SK-N-SH treated with all-trans-retinoic acid at 6 μM for 48 hours (cell line): ENCODE results near the gene NAA60.
A peak's percentile ranks its signal among the peaks of the same experiment; 100 is the strongest.

Experiments
- ATAC-seq: fragments of 200-7000 bp; cut with Tn5 transposase; 3 replicates; pipeline ENCODE4 v1.9.1; 2020; ENCODE audit warnings: mild to moderate bottlenecking, moderate library complexity
- BACH2 ChIP-seq: fragments of 250-450 bp; sonication (Bioruptor Pico); IDR thresholded peaks from 2 replicates; pipeline ENCODE4 v1.9.0; 2021; ENCODE audit warnings: mild to moderate bottlenecking, borderline replicate concordance
- CSDC2 ChIP-seq: fragments of 250-450 bp; sonication (Bioruptor Pico); IDR thresholded peaks from 2 replicates; pipeline ENCODE4 v1.5.0; 2020; ENCODE audit warnings: mild to moderate bottlenecking, moderate library complexity
- CSRNP3 ChIP-seq: fragments of 250-450 bp; sonication (Bioruptor Pico); IDR thresholded peaks from 2 replicates; pipeline ENCODE4 v1.5.1; 2021; ENCODE audit warnings: mild to moderate bottlenecking, moderate library complexity
- ESRRG ChIP-seq: fragments of 250-450 bp; sonication (Bioruptor Pico); IDR thresholded peaks from 2 replicates; pipeline ENCODE4 v1.6.1; 2021; ENCODE audit warnings: mild to moderate bottlenecking
- GLIS3 ChIP-seq: fragments of 250-450 bp; sonication (Bioruptor Pico); IDR thresholded peaks from 2 replicates; pipeline ENCODE4 v1.5.0; 2020; ENCODE audit warnings: mild to moderate bottlenecking, moderate library complexity
- ISL1 ChIP-seq: fragments of 250-450 bp; sonication (Bioruptor Pico); IDR thresholded peaks from 2 replicates; pipeline ENCODE4 v2.1.2; 2022; ENCODE audit warnings: mild to moderate bottlenecking, moderate library complexity
- OSR1 ChIP-seq: fragments of 250-450 bp; sonication (Bioruptor Pico); IDR thresholded peaks from 2 replicates; pipeline ENCODE4 v1.8.0; 2022; ENCODE audit warnings: moderate library complexity, mild to moderate bottlenecking, inconsistent platforms
- POU6F1 ChIP-seq: fragments of 250-450 bp; sonication (Bioruptor Pico); IDR thresholded peaks from 2 replicates; pipeline ENCODE4 v1.8.0; 2021; ENCODE audit warnings: low read depth, mild to moderate bottlenecking, moderate library complexity, borderline replicate concordance
- RARB ChIP-seq: fragments of 250-450 bp; sonication (Bioruptor Pico); IDR thresholded peaks from 2 replicates; pipeline ENCODE4 v1.8.0; 2021; ENCODE audit warnings: mild to moderate bottlenecking, moderate library complexity
- SNAI2 ChIP-seq: fragments of 250-450 bp; sonication (Bioruptor Pico); IDR thresholded peaks from 2 replicates; pipeline ENCODE4 v1.5.0; 2020; ENCODE audit warnings: mild to moderate bottlenecking, moderate library complexity
- TCF4 ChIP-seq: fragments of 250-450 bp; sonication (Bioruptor Pico); IDR thresholded peaks from 2 replicates; pipeline ENCODE4 v1.8.0; 2021; ENCODE audit warnings: mild to moderate bottlenecking, moderate library complexity, borderline replicate concordance
- TOX ChIP-seq: fragments of 250-450 bp; sonication (Bioruptor Pico); IDR thresholded peaks from 2 replicates; pipeline ENCODE4 v1.8.0; 2021; ENCODE audit warnings: mild to moderate bottlenecking, moderate library complexity, borderline replicate concordance
- TSHZ2 ChIP-seq: fragments of 250-450 bp; sonication (Bioruptor Pico); IDR thresholded peaks from 2 replicates; pipeline ENCODE4 v1.5.0; 2020; ENCODE audit warnings: mild to moderate bottlenecking, moderate library complexity
- ZC3H10 ChIP-seq: fragments of 250-450 bp; sonication (Bioruptor Pico); IDR thresholded peaks from 2 replicates; pipeline ENCODE4 v1.5.1; 2021; ENCODE audit warnings: mild to moderate bottlenecking, moderate library complexity
- ZFP3 ChIP-seq: fragments of 250-450 bp; sonication (Bioruptor Pico); IDR thresholded peaks from 2 replicates; pipeline ENCODE4 v1.5.0; 2020; ENCODE audit warnings: mild to moderate bottlenecking, moderate library complexity
- ZFP30 ChIP-seq: fragments of 450-650 bp; formaldehyde crosslinking; IDR thresholded peaks from 2 replicates; pipeline ENCODE4 v1.5.0; 2022; ENCODE audit warnings: mild to moderate bottlenecking, moderate library complexity
- ZNF70 ChIP-seq: fragments of 450-650 bp; formaldehyde crosslinking; IDR thresholded peaks from 2 replicates; pipeline ENCODE4 v1.5.0; 2020; ENCODE audit warnings: mild to moderate bottlenecking, moderate library complexity
- ZNF8 ChIP-seq: fragments of 450-650 bp; formaldehyde crosslinking; IDR thresholded peaks from 2 replicates; pipeline ENCODE4 v1.5.0; 2020; ENCODE audit warnings: mild to moderate bottlenecking, moderate library complexity
- TF ChIP-seq, protein P1 (sequence below): fragments of 250-450 bp; sonication (Bioruptor Pico); IDR thresholded peaks from 2 replicates; pipeline ENCODE4 v1.8.0; 2020; ENCODE audit warnings: mild to moderate bottlenecking, moderate library complexity, borderline replicate concordance
- TF ChIP-seq, protein P2 (sequence below): fragments of 250-450 bp; sonication (Bioruptor Pico); IDR thresholded peaks from 2 replicates; pipeline ENCODE4 v1.5.1; 2020; ENCODE audit warnings: low read depth, mild to moderate bottlenecking, moderate library complexity

The NAA60 gene

GRCh38 chr16:3458278-3458851 lies 14.9 kb downstream of the NAA60 start:
- TF ChIP-seq ZC3H10 (CRISPR knock-in tag) (no peak), TCF4 (CRISPR knock-in tag) (no peak), RARB (CRISPR knock-in tag) (no peak), GLIS3 (no peak), ISL1 (no peak), TSHZ2 (no peak), ZFP3 (CRISPR knock-in tag) (no peak), CSDC2 (CRISPR knock-in tag) (no peak), ZNF70 (no peak)
- ATAC-seq, result peak; percentile 21

DNA sequence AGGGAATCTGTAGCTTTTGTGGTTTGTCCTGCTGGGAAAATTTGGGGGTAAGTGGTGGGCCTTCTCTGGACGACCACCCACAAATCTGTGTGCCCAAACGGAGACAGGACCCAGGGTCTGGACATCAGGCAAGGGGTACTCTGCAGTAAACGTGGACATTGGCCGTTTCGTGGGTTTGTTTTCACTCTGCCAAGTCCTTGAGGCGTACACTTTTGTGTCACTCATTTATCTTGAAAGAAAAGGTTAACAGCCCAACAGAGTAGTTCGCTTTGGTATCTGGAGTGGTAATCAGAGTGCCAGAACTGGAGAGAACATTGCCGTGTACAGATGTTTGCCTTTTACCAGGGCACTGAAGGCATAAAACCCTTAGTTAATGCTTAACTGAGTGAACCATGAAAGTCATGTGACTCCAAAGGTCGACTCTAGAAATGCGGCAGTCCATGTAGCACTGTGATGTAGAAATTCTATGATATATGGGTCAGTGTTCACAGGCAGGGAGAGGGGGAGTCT lies 15.4 kb downstream of the NAA60 start:
- no peak for ATAC-seq
- no peak for TF ChIP-seq RARB (CRISPR knock-in tag)
- TF ChIP-seq ISL1, result no peak
- TF ChIP-seq ZFP3 (CRISPR knock-in tag), result no peak
- TF ChIP-seq, protein P1, sequence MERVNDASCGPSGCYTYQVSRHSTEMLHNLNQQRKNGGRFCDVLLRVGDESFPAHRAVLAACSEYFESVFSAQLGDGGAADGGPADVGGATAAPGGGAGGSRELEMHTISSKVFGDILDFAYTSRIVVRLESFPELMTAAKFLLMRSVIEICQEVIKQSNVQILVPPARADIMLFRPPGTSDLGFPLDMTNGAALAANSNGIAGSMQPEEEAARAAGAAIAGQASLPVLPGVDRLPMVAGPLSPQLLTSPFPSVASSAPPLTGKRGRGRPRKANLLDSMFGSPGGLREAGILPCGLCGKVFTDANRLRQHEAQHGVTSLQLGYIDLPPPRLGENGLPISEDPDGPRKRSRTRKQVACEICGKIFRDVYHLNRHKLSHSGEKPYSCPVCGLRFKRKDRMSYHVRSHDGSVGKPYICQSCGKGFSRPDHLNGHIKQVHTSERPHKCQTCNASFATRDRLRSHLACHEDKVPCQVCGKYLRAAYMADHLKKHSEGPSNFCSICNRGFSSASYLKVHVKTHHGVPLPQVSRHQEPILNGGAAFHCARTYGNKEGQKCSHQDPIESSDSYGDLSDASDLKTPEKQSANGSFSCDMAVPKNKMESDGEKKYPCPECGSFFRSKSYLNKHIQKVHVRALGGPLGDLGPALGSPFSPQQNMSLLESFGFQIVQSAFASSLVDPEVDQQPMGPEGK, result no peak
- no peak for TF ChIP-seq TOX
- TF ChIP-seq ZNF8 (CRISPR knock-in tag), result no peak
- TF ChIP-seq GLIS3, result no peak
- no peak for TF ChIP-seq SNAI2
- no peak for TF ChIP-seq ZNF70
- no peak for TF ChIP-seq TSHZ2
- TF ChIP-seq CSDC2 (CRISPR knock-in tag), result no peak
- no peak for TF ChIP-seq OSR1
- TF ChIP-seq, protein P2, sequence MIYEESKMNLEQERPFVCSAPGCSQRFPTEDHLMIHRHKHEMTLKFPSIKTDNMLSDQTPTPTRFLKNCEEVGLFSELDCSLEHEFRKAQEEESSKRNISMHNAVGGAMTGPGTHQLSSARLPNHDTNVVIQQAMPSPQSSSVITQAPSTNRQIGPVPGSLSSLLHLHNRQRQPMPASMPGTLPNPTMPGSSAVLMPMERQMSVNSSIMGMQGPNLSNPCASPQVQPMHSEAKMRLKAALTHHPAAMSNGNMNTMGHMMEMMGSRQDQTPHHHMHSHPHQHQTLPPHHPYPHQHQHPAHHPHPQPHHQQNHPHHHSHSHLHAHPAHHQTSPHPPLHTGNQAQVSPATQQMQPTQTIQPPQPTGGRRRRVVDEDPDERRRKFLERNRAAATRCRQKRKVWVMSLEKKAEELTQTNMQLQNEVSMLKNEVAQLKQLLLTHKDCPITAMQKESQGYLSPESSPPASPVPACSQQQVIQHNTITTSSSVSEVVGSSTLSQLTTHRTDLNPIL (CRISPR knock-in tag), result no peak
- no peak for TF ChIP-seq ZFP30
- no peak for TF ChIP-seq CSRNP3 (CRISPR knock-in tag)
- no peak for TF ChIP-seq ESRRG (CRISPR knock-in tag)
- TF ChIP-seq BACH2 (CRISPR knock-in tag), result no peak
- no peak for TF ChIP-seq POU6F1 (CRISPR knock-in tag)
- TF ChIP-seq ZC3H10 (CRISPR knock-in tag), result no peak
